Nephron progenitor cell (in vitro differentiated cells): ENCODE measurements around the gene CBX3.

Experiments used
- DNase-seq: peaks from one replicate; pipeline ENCODE4 v3.0.0; 2021
- H3K27ac Mint-ChIP-seq: 2 replicates; pipeline ENCODE4 v1.8.0; 2021; ENCODE audit warnings: mild to moderate bottlenecking, moderate library complexity, mixed read lengths
- H3K27me3 Mint-ChIP-seq: 2 replicates; pipeline ENCODE4 v1.8.0; 2021; ENCODE audit warnings: mild to moderate bottlenecking, low read depth, mixed read lengths; ENCODE audit not compliant: poor library complexity
- H3K36me3 Mint-ChIP-seq: 2 replicates; pipeline ENCODE4 v1.8.0; 2021; ENCODE audit warnings: low read depth, mixed read lengths
- H3K4me1 Mint-ChIP-seq: 2 replicates; pipeline ENCODE4 v1.8.0; 2021; ENCODE audit warnings: mixed read lengths
- H3K4me3 Mint-ChIP-seq: 2 replicates; pipeline ENCODE4 v1.8.0; 2021; ENCODE audit warnings: mild to moderate bottlenecking, moderate library complexity, mixed read lengths
- H3K9me3 Mint-ChIP-seq: 2 replicates; pipeline ENCODE4 v1.8.0; 2021; ENCODE audit warnings: mild to moderate bottlenecking, moderate library complexity, mixed read lengths
- TF ChIP-seq, protein P1 (sequence below): fragments of 200-600 bp; sonication (generic); IDR thresholded peaks from 2 replicates; pipeline ENCODE4 v1.5.0; 2021; ENCODE audit warnings: antibody characterized with exemption

The CBX3 gene

DNA sequence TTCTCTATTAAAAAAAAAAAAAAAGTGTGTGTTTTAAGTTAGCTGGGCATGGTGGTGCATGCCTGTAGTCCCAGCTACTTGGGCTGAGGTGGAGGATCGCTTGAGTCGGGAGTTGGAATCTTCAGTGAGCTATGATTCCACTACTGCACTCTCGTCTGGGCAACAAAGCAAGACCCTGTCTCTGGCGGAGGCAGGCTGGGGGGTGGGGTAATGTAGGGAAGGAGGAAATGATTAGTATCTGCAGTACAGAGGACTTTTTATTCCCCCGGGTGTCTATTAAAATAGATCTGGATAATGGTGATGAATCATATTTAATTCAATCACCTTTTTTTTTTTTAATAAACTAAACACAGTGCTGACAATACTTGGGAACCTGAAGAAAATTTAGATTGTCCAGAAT is 6.5 kb downstream of the CBX3 start:
- Mint-ChIP-seq H3K4me1 (peaks cover 48% of the 10 kb centered on the region), H3K36me3 (peaks cover 87% of the 10 kb centered on the region), H3K9me3 (no peaks in the 10 kb centered on the region), H3K4me3 (no peak overlapping the region), H3K27me3 (peaks cover 3% of the 10 kb centered on the region), H3K27ac (no peak overlapping the region)
- TF ChIP-seq, protein P1, sequence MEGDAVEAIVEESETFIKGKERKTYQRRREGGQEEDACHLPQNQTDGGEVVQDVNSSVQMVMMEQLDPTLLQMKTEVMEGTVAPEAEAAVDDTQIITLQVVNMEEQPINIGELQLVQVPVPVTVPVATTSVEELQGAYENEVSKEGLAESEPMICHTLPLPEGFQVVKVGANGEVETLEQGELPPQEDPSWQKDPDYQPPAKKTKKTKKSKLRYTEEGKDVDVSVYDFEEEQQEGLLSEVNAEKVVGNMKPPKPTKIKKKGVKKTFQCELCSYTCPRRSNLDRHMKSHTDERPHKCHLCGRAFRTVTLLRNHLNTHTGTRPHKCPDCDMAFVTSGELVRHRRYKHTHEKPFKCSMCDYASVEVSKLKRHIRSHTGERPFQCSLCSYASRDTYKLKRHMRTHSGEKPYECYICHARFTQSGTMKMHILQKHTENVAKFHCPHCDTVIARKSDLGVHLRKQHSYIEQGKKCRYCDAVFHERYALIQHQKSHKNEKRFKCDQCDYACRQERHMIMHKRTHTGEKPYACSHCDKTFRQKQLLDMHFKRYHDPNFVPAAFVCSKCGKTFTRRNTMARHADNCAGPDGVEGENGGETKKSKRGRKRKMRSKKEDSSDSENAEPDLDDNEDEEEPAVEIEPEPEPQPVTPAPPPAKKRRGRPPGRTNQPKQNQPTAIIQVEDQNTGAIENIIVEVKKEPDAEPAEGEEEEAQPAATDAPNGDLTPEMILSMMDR: no peak
- DNase-seq: no peak

DNA sequence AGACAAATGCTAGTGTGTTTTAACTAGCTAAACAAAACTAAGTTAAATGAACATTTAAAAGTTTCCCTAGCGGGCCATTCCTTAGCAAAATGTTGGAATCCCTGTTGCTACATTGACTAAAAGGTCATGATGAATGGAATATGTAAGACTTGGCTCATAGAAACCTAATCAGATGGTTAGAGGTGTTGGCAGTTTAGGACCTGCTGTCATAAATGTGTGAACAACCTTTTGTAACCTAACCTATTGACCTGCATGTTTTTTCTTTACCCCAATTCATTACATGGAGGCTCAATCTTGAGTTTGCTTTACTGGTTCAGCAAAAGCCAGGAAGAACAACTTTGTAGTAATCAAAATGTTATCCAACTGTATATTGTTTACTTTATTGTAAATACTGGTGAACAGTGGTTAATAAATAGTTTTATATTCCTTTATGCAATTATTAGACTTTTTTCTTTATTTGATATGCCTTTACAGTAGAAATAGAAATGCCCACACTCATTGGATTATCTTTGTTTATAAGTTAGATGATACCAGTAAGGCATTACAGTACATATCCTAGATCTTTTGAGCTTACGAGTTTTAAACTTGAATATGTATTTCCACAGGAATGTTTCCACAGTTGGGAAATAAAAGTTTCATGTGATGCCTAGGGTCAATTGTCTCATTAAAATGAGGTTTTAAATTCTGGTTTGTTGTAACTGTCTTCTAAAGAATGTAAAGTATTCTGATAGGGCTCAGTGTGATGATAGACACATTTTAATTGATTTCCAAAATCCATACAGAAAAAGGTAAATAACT is 11.6 kb downstream of the CBX3 start:
- no peak overlapping the region for H3K4me3 Mint-ChIP-seq
- no peaks in the 10 kb centered on the region for H3K9me3 Mint-ChIP-seq
- H3K36me3 Mint-ChIP-seq: peaks cover 57% of the 10 kb centered on the region
- DNase-seq: no peak
- H3K27ac Mint-ChIP-seq: no peak overlapping the region
- H3K4me1 Mint-ChIP-seq: peaks cover 10% of the 10 kb centered on the region
- H3K27me3 Mint-ChIP-seq: no peaks in the 10 kb centered on the region
- TF ChIP-seq, protein P1: no peak

DNA sequence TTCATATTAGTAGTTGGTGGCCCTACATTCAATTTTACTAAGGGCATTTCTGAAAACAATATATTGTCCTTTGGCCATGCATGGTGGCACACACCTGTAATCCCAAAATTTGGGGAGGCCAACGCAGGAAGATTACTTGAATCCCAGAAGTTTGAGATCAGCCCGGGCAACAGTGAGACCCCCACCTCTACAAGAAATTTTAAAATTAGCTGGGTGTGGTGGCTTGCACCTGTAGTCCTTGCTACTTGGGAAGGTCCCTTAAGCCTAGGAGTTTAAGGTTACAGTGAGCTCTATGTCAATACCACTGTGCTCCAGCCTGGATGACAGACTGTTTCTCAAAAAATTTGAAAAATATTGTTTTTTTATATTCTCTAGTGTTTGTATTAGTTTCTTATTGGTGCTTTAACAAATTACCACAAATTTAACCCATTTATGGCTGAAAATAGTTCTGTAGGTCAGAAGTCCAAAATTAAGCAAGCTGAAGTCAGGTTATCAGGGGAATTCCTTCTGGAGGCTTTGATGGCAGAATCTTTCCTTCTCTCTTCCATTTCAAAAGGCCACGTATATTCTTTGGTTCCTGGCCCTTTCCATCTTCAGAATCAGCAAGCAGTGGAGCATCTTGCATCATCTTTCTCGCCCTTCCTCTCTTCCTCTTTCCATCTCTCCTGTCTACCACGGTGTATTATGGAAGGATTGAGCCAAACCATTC is 12.4 kb downstream of the CBX3 start:
- H3K9me3 Mint-ChIP-seq: no peaks in the 10 kb centered on the region
- H3K4me1 Mint-ChIP-seq: peaks cover 10% of the 10 kb centered on the region
- H3K27me3 Mint-ChIP-seq: no peaks in the 10 kb centered on the region
- peaks cover 51% of the 10 kb centered on the region for H3K36me3 Mint-ChIP-seq
- no peak for DNase-seq
- TF ChIP-seq, protein P1: no peak
- H3K4me3 Mint-ChIP-seq: no peak overlapping the region
- no peak overlapping the region for H3K27ac Mint-ChIP-seq

DNA sequence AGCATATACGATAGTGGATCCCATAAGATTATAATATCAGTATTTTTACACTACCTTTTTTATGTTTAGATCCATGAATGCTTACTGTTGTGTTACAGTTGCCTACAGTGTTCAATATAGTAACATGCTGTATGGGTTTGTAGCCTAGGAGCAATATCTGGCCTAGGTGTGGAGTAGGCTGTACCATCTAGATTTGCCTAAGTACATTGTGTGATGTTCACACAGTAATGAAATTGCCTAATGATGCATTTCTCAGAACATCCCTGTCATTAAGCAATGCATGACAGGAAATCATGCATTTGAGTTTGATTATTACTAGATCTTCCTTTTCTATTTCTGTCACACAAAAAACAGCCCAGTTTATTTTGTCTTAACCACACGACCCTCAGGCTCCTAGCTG is 14.5 kb downstream of the CBX3 start:
- peaks cover 31% of the 10 kb centered on the region for H3K36me3 Mint-ChIP-seq
- H3K4me3 Mint-ChIP-seq: no peak overlapping the region
- H3K27me3 Mint-ChIP-seq: no peaks in the 10 kb centered on the region

DNA sequence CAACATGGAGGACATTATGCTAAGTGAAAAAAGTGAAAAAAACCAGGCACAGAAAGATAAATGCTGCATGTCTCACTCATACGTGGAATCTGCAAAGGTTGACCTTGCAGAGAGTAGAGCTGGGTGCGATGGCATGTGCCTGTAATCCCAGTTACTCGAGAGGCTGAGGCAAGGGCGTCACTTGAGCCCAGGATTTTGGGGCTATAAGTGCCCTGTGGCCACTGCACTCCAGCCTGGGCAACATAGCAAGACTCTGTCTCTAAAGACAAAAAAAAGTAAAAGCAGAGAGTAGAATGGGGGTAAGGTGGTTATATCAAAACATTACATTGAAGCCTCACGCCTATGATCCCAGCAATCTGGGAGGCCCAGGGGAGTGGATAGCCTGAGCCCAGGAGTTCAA is 22.8 kb downstream of the CBX3 start:
- Mint-ChIP-seq H3K36me3 (no peaks in the 10 kb centered on the region), H3K9me3 (no peaks in the 10 kb centered on the region), H3K27me3 (peaks cover 3% of the 10 kb centered on the region), H3K27ac (no peak overlapping the region), H3K4me3 (no peak overlapping the region), H3K4me1 (no peaks in the 10 kb centered on the region)
- DNase-seq: no peak
- TF ChIP-seq, protein P1: no peak

More for the DNA sequence above, 14.5 kb downstream of the CBX3 start:
- TF ChIP-seq, protein P1: no peak
- no peaks in the 10 kb centered on the region for H3K4me1 Mint-ChIP-seq
- H3K9me3 Mint-ChIP-seq: no peaks in the 10 kb centered on the region
- H3K27ac Mint-ChIP-seq: no peak overlapping the region
- no peak for DNase-seq
